ENCODE measurements around the gene ZNF132. TPM values are rescaled to one million over a fixed set of nuclear protein-coding genes. Genes with fewer than 3 reads are reported as not detected.

Gene ZNF132
- total and polyA plus RNA-seq, 9 of the 15 experiments (the other 6 are each of a cell fraction or from before 2014, with no cell fraction given), result 0.03 to 0.42 (median 0.10) TPM; not detected in 5

GRCh38 chr19:58474997-58475713, 35.2 kb upstream of the ZNF132 start (continued):
- TF ChIP-seq TAF1 (IDR thresholded peaks at IDR 0.05; ENCODE audit: control insufficient read depth, extremely low read depth, insufficient read depth, low read length, severe bottlenecking) (no peak), SUPT5H (IDR thresholded peaks at IDR 0.05) (peak; percentile 57; the same call in 1 of the 2 replicates), YY1 (IDR thresholded peaks at IDR 0.05; ENCODE audit: borderline replicate concordance in 1 of 3, control insufficient read depth in 1 of 3, extremely low read depth in 1 of 3, insufficient read depth in 3 of 3, insufficient read length in 1 of 3, insufficient replicate concordance in 2 of 3, low read depth in 1 of 3, low read length in 2 of 3) (peak in 1 of 3 experiments; percentile 56), TEAD4 (IDR thresholded peaks at IDR 0.05; ENCODE audit: low read length) (no peak), TEAD4 (CRISPR knock-in tag; IDR thresholded peaks at IDR 0.05; ENCODE audit: borderline replicate concordance) (no peak), FOXM1 (IDR thresholded peaks at IDR 0.05; ENCODE audit: low read depth) (peak; percentile 44; the same call in 1 of the 2 replicates), FOXM1 (CRISPR knock-in tag; IDR thresholded peaks at IDR 0.05; ENCODE audit: low read depth) (no peak), ZC3H4 (CRISPR knock-in tag; IDR thresholded peaks at IDR 0.05; ENCODE audit: borderline replicate concordance) (no peak), ERF (CRISPR knock-in tag; IDR thresholded peaks at IDR 0.05) (peak; percentile 25; the same call in 1 of the 2 replicates), CHD2 (IDR thresholded peaks at IDR 0.05; ENCODE audit: low read depth, low read length) (peak; percentile 34; the same call in 1 of the 2 replicates), CREB1 (IDR thresholded peaks at IDR 0.05) (peak; percentile 34; the same call in 1 of the 2 replicates), CREB1 (CRISPR knock-in tag; IDR thresholded peaks at IDR 0.05) (no peak), ZNF830 (CRISPR knock-in tag; IDR thresholded peaks at IDR 0.05) (0 out of 2 replicates have a peak, but pooled peaks have one; percentile 21), MLX (CRISPR knock-in tag; conservative IDR thresholded peaks at IDR 0.05) (no peak), PPARD (CRISPR knock-in tag; IDR thresholded peaks at IDR 0.05) (no peak), NR3C1 (CRISPR knock-in tag; IDR thresholded peaks at IDR 0.05) (no peak), CTCF (IDR thresholded peaks at IDR 0.05 in 2 of 3, conservative IDR thresholded peaks at IDR 0.05 in 1 of 3; ENCODE audit: insufficient read depth in 2 of 3, low read depth in 1 of 3, low read length in 3 of 3) (no peak), HBP1 (CRISPR knock-in tag; IDR thresholded peaks at IDR 0.05) (no peak), HDAC2 (IDR thresholded peaks at IDR 0.05) (peak; percentile 37; the same call in 1 of the 2 replicates), ZNF507 (tag; conservative IDR thresholded peaks at IDR 0.05) (no peak), NCOA4 (IDR thresholded peaks at IDR 0.05; ENCODE audit: partially characterized antibody) (no peak), LCOR (CRISPR knock-in tag; IDR thresholded peaks at IDR 0.05) (no peak), NEUROD1 (IDR thresholded peaks at IDR 0.05; ENCODE audit: borderline replicate concordance, low read depth, low read length, partially characterized antibody) (no peak), MTA3 (IDR thresholded peaks at IDR 0.05; ENCODE audit: borderline replicate concordance) (no peak), SIN3A (IDR thresholded peaks at IDR 0.05; ENCODE audit: borderline replicate concordance in 2 of 2, control insufficient read depth in 1 of 2, low read depth in 2 of 2, low read length in 2 of 2) (no peak)

Data from K562 (cell line).